Endothelial cell of umbilical vein (primary cell): ENCODE results near the gene SLC47A1. TPM values are rescaled to one million over a fixed set of nuclear protein-coding genes. Genes with fewer than 3 reads are reported as not detected.

ENCODE experiments used
- BruUV-seq: library from RNA; stranded (reverse); fragments of 400-500 nt; replicated peaks from 2 replicates; lab custom pipeline; 2021; lab: Mats Ljungman, UMichigan
- CTCF ChIA-PET: fragments of 300-600, 350-600 bp; sonication (Branson Sonifier 250); formaldehyde crosslinking; loops from one replicate; lab custom pipeline; 2021; ENCODE audit warnings: antibody characterized with exemption, inconsistent platforms; lab: Charles Lee
- POLR2A ChIA-PET: fragments of 300-600, 350-600 bp; sonication (Branson Sonifier 250); formaldehyde crosslinking; loops from one replicate; lab custom pipeline; 2021; ENCODE audit warnings: antibody characterized with exemption, inconsistent platforms; lab: Charles Lee
- DNase-seq: peaks from one replicate; pipeline ENCODE4 v3.0.0-alpha.2; 2011; ENCODE audit warnings: low read depth, low spot score
- FAIRE-seq: peaks from 2 replicates; lab custom pipeline; 2011; peaks lifted over from hg19 to GRCh38; lab: Jason Lieb, UNC
- H2AFZ ChIP-seq: 2 replicates; pipeline ENCODE4 v1.6.0; 2012; ENCODE audit warnings: low read depth, low read length, control low read depth, inconsistent platforms
- H3K27ac ChIP-seq: 2 replicates; pipeline ENCODE4 v1.5.1; 2011; ENCODE audit warnings: low read depth, mild to moderate bottlenecking, control low read depth, low read length, moderate library complexity; ENCODE audit not compliant: insufficient read depth
- H3K27me3 ChIP-seq, 2 experiments: 2 replicates each; pipeline versions ENCODE4 v1.6.0 to v1.6.1; 2011; ENCODE audit warnings: low read length in 2 of 2, mixed read lengths in 1 of 2; ENCODE audit not compliant: control insufficient read depth in 2 of 2, insufficient read depth in 2 of 2
- H3K36me3 ChIP-seq, 2 experiments: 2 replicates in 1 of 2; 3 replicates in 1 of 2; pipeline ENCODE4 v1.5.1; 2011; ENCODE audit warnings: low read length in 2 of 2, mild to moderate bottlenecking in 1 of 2, moderate library complexity in 1 of 2; ENCODE audit not compliant: control insufficient read depth in 2 of 2, insufficient read depth in 2 of 2; ENCODE audit errors: extremely low read depth in 1 of 2
- H3K4me1 ChIP-seq: 3 replicates; pipeline ENCODE4 v1.5.1; 2011; ENCODE audit warnings: mild to moderate bottlenecking, low read length; ENCODE audit not compliant: control insufficient read depth, insufficient read depth; ENCODE audit errors: extremely low read depth
- H3K4me2 ChIP-seq: 2 replicates; pipeline ENCODE4 v1.6.1; 2011; ENCODE audit warnings: low read length, control low read depth, mixed read lengths; ENCODE audit not compliant: insufficient read depth
- H3K4me3 ChIP-seq, 3 experiments: fragments of 200-600 bp in 1 of 3; sonication (generic), shearing (Covaris generic) in 1 of 3; replicated peaks in 1 of 3; 2 replicates each; pipeline ENCODE4 v1.5.1; 2011 to 2016; ENCODE audit warnings: control low read depth in 3 of 3, low read length in 3 of 3, mild to moderate bottlenecking in 2 of 3, inconsistent platforms in 1 of 3, low read depth in 1 of 3, moderate library complexity in 1 of 3; ENCODE audit not compliant: insufficient read depth in 1 of 3
- H3K79me2 ChIP-seq: 2 replicates; pipeline ENCODE4 v1.6.0; 2012; ENCODE audit warnings: low read length, inconsistent platforms; ENCODE audit not compliant: control insufficient read depth, insufficient read depth
- H3K9ac ChIP-seq: replicated peaks from 2 replicates; pipeline ENCODE3; 2011; ENCODE audit warnings: low read length, control low read depth; ENCODE audit not compliant: insufficient read depth; ENCODE audit errors: extremely low read depth
- H3K9me1 ChIP-seq: replicated peaks from 3 replicates; pipeline ENCODE4 v1.6.0; 2011; ENCODE audit warnings: mild to moderate bottlenecking, low read length; ENCODE audit not compliant: control insufficient read depth, insufficient read depth; ENCODE audit errors: extremely low read depth
- H3K9me3 ChIP-seq: replicated peaks from 2 replicates; pipeline ENCODE4 v1.5.1; 2012; ENCODE audit warnings: low read length, inconsistent platforms; ENCODE audit not compliant: control insufficient read depth, insufficient read depth
- H4K20me1 ChIP-seq: replicated peaks from 2 replicates; pipeline ENCODE3; 2011; ENCODE audit warnings: mild to moderate bottlenecking, low read length; ENCODE audit not compliant: control insufficient read depth, insufficient read depth; ENCODE audit errors: extremely low read depth
- CTCF ChIP-seq, 2 donors: IDR thresholded peaks; 1 replicate in 1 of 2; 2 replicates in 1 of 2; pipeline ENCODE4 v1.5.1; 2011; ENCODE audit warnings: low read length in 2 of 2, mild to moderate bottlenecking in 2 of 2, moderate library complexity in 2 of 2, control low read depth in 1 of 2, inconsistent platforms in 1 of 2, low read depth in 1 of 2; ENCODE audit not compliant: insufficient read depth in 1 of 2; ENCODE audit errors: extremely low read depth in 1 of 2
- FOS ChIP-seq: IDR thresholded peaks from 2 replicates; pipeline ENCODE4 v1.6.1; 2011; ENCODE audit warnings: mild to moderate bottlenecking, low read length, moderate library complexity, borderline replicate concordance; ENCODE audit not compliant: insufficient read depth
- JUN ChIP-seq: IDR thresholded peaks from 2 replicates; pipeline ENCODE4 v1.6.1; 2011; ENCODE audit warnings: borderline replicate concordance, low read depth; ENCODE audit not compliant: insufficient read length, insufficient read depth
- MAX ChIP-seq: IDR thresholded peaks from 2 replicates; pipeline ENCODE4 v1.6.1; 2011; ENCODE audit not compliant: insufficient read depth, insufficient read length
- POLR2A ChIP-seq: IDR thresholded peaks from 2 replicates; pipeline ENCODE4 v1.6.1; 2012; ENCODE audit warnings: low read depth, mild to moderate bottlenecking, control low read depth, low read length
- POLR2AphosphoS5 ChIP-seq: IDR thresholded peaks from 2 replicates; pipeline ENCODE4 v1.6.1; 2012; ENCODE audit warnings: low read depth, mild to moderate bottlenecking, control low read depth, low read length, moderate library complexity; ENCODE audit not compliant: insufficient read depth
- dilution Hi-C: fragments of 300-500 bp; cut with MboI; formaldehyde crosslinking; loops from one replicate; pipeline ENCODE4 v1.15.0; 2019; ENCODE audit warnings: low sequenced_read_pairs; ENCODE audit not compliant: extremely low pct_ligation_motif_present
- intact Hi-C: fragments of 100-400 bp; cut with micrococcal nuclease; formaldehyde crosslinking; loops from one replicate; pipeline ENCODE4 v1.10.0; 2022
- polyA plus RNA-seq, 4 experiments: library from polyadenylated mRNA; depleted of rRNA in 3 of 4; stranded (reverse) in 3 of 4; unstranded in 1 of 4; fragments of >200 nt; gene quantifications; 2 replicates each; pipeline versions ENCODE4 v1.2.1 to v1.2.3, GENCODE V29; 2011 to 2012; ENCODE audit warnings: missing spikeins in 1 of 4
- total RNA-seq: library from RNA; stranded (reverse); gene quantifications from 2 replicates; pipeline ENCODE4 v1.2.3, GENCODE V29; 2021

The SLC47A1 gene
- total and polyA plus RNA-seq, 2 donors (not counting 3 experiments of a cell fraction or from before 2014, with no cell fraction given) = 3.3 to 6.9 TPM

GRCh38 chr17:19613979-19614378 is 80.3 kb downstream of the SLC47A1 start:
- dilution Hi-C loops = no loop called here

GRCh38 chr17:19614900-19615299 is 81.2 kb downstream of the SLC47A1 start:
- no peak for FAIRE-seq
- POLR2A ChIA-PET = no interaction called here
- Histone ChIP-seq H3K36me3 (no peaks in the 10 kb centered on the region), H3K79me2 (no peaks in the 10 kb centered on the region), H3K9ac (no peak overlapping the region), H2AFZ (no peak overlapping the region), H3K4me1 (no peaks in the 10 kb centered on the region), H3K27ac (no peak overlapping the region), H3K9me1 (no peaks in the 10 kb centered on the region), H3K4me2 (no peak overlapping the region), H3K4me3 (no peak overlapping the region), H4K20me1 (no peaks in the 10 kb centered on the region), H3K27me3 (peaks cover 0 to 2% of the 10 kb centered on the region in 2 experiments), H3K9me3 (no peaks in the 10 kb centered on the region)
- DNase-seq = no peak
- no TSS peak for BruUV-seq
- TF ChIP-seq CTCF (IDR thresholded peaks at IDR 0.05; ENCODE audit: extremely low read depth in 1 of 2, insufficient read depth in 1 of 2, low read depth in 1 of 2, low read length in 2 of 2) (no peak), JUN (no peak), MAX (no peak), POLR2A (no peak), POLR2AphosphoS5 (no peak)
- CTCF ChIA-PET = interaction anchor here (1.4 to 2.6 kb wide), 4 partner anchors 15 to 147 kb away, joined by 3 to 14 read pairs (median 5); no protein-coding TSS in a partner anchor
- dilution Hi-C loops = no loop called here
- intact Hi-C loops = loop anchor here (1.0 kb wide), 1 partner anchor 147 kb away; no protein-coding TSS in a partner anchor

More at GRCh38 chr17:19613979-19614378, 80.3 kb downstream of the SLC47A1 start:
- Histone ChIP-seq H3K27me3 (peaks cover 0 to 2% of the 10 kb centered on the region in 2 experiments), H4K20me1 (no peaks in the 10 kb centered on the region), H3K27ac (no peak overlapping the region), H3K4me2 (no peak overlapping the region), H3K9me1 (no peaks in the 10 kb centered on the region), H2AFZ (no peak overlapping the region), H3K9ac (no peak overlapping the region), H3K79me2 (no peaks in the 10 kb centered on the region), H3K4me3 (no peak overlapping the region), H3K9me3 (no peaks in the 10 kb centered on the region), H3K4me1 (no peaks in the 10 kb centered on the region), H3K36me3 (no peaks in the 10 kb centered on the region)
- POLR2A ChIA-PET = no interaction called here
- DNase-seq = no peak
- BruUV-seq = no TSS peak
- intact Hi-C loops = no loop called here
- no peak for FAIRE-seq
- CTCF ChIA-PET = interaction anchor here (1.0 to 2.6 kb wide), 6 partner anchors 9 to 148 kb away, joined by 3 to 14 read pairs (median 4); no protein-coding TSS in a partner anchor
- TF ChIP-seq JUN (no peak), FOS (no peak)
